HFFc6 (cell line): ENCODE measurements around the gene OSGEP. TPM values are rescaled to one million over a fixed set of nuclear protein-coding genes. Genes with fewer than 3 reads are reported as not detected.
A peak's percentile ranks its signal among the peaks of the same experiment; 100 is the strongest.

Source experiments
- DNase-seq: peaks from one replicate; pipeline ENCODE4 v3.0.0-alpha.2; 2018
- H3K27ac Mint-ChIP-seq: 2 replicates; pipeline ENCODE4 v1.8.0; 2020; ENCODE audit warnings: mild to moderate bottlenecking, mixed read lengths
- H3K27me3 Mint-ChIP-seq: 2 replicates; pipeline ENCODE4 v1.8.0; 2021; ENCODE audit warnings: mild to moderate bottlenecking, moderate library complexity, mixed read lengths; ENCODE audit not compliant: insufficient read depth
- H3K36me3 Mint-ChIP-seq: 2 replicates; pipeline ENCODE4 v1.8.0; 2021; ENCODE audit warnings: low read depth, mixed read lengths
- H3K4me1 Mint-ChIP-seq: 2 replicates; pipeline ENCODE4 v1.8.0; 2020; ENCODE audit warnings: low read depth, mixed read lengths
- H3K4me3 Mint-ChIP-seq: 2 replicates; pipeline ENCODE4 v1.8.0; 2020; ENCODE audit warnings: mild to moderate bottlenecking, moderate library complexity, mixed read lengths
- H3K9me3 Mint-ChIP-seq: 2 replicates; pipeline ENCODE4 v1.8.0; 2020; ENCODE audit warnings: mild to moderate bottlenecking, mixed read lengths
- CTCF ChIP-seq: fragments of 200-600 bp; sonication (generic); IDR thresholded peaks from 2 replicates; pipeline ENCODE4 v1.5.0; 2021; ENCODE audit warnings: antibody characterized with exemption, mild to moderate bottlenecking
- total RNA-seq, 6 experiments: library from RNA; stranded (reverse); fragmentation: NEBNext Ultra II Directional; extraction: Animal tissue kit (Norgen Biotek cat#: 25700); gene quantifications; 2 replicates in 1 of 6; 3 replicates in 5 of 6; pipeline ENCODE4 v1.2.3, GENCODE V29; 2021

Gene OSGEP
- total RNA-seq, 6 experiments from 2014 or later = 26.4 to 33.8 (median 30.7) TPM

- Mint-ChIP-seq H3K36me3 (peaks cover 44% of the 10 kb centered on the region), H3K27me3 (peaks cover 2% of the 10 kb centered on the region), H3K4me3 (no peak overlapping the region), H3K27ac (peak overlapping the region; percentile 36; the same call in 1 of the 2 replicates), H3K4me1 (peaks cover 16% of the 10 kb centered on the region), H3K9me3 (no peaks in the 10 kb centered on the region)
- TF ChIP-seq CTCF = no peak
- peak; percentile 47 for DNase-seq
Measured at GRCh38 chr14:20400965-20401593, 53.5 kb downstream of the OSGEP start.

GRCh38 chr14:20400589-20400964 lies 54.0 kb downstream of the OSGEP start:
- H3K36me3 Mint-ChIP-seq = peaks cover 42% of the 10 kb centered on the region
- H3K27me3 Mint-ChIP-seq = peaks cover 2% of the 10 kb centered on the region
- no peak for TF ChIP-seq CTCF
- no peak overlapping the region for H3K4me3 Mint-ChIP-seq
- no peak for DNase-seq
- no peak overlapping the region; the same call in 1 of the 2 replicates for H3K27ac Mint-ChIP-seq
- peaks cover 16% of the 10 kb centered on the region for H3K4me1 Mint-ChIP-seq
- no peaks in the 10 kb centered on the region for H3K9me3 Mint-ChIP-seq

GRCh38 chr14:20397511-20397910 lies 57.1 kb downstream of the OSGEP start:
- Mint-ChIP-seq H3K27ac (no peak overlapping the region), H3K4me3 (no peak overlapping the region), H3K27me3 (no peaks in the 10 kb centered on the region; the same call in 1 of the 2 replicates), H3K9me3 (no peaks in the 10 kb centered on the region), H3K4me1 (peaks cover 16% of the 10 kb centered on the region), H3K36me3 (peaks cover 27% of the 10 kb centered on the region)
- TF ChIP-seq CTCF = no peak
- no peak for DNase-seq

Other genes starting within 250 kb of the OSGEP start
- gene OR11H6, start 231.1 kb downstream of the OSGEP start, total RNA-seq = not detected
- gene OR11H7, start 225.8 kb downstream of the OSGEP start, total RNA-seq = not detected
- gene OR11H4, start 215.5 kb downstream of the OSGEP start, total RNA-seq = not detected
- 10 to 100 TPM; 21.3 to 27.1 (median 23.3) TPM for gene TTC5, start 148.9 kb downstream of the OSGEP start, total RNA-seq
- gene CCNB1IP1, start 121.5 kb downstream of the OSGEP start, total RNA-seq = 10 to 100 TPM; 17.6 to 24.0 (median 20.3) TPM
- gene PARP2, start 111.2 kb downstream of the OSGEP start, total RNA-seq = 10 to 100 TPM; 15.7 to 22.9 (median 22.0) TPM
- 10 to 100 TPM; 11.6 to 16.1 (median 13.7) TPM for gene TEP1, start 41.3 kb downstream of the OSGEP start, total RNA-seq
- gene KLHL33, start 18.6 kb downstream of the OSGEP start, total RNA-seq = under 1 TPM in 1 of 6 experiments, not detected in 5; 0.05 TPM
- 100 to 1,000 TPM; 161 to 189 (median 184) TPM for gene APEX1, start 414 bp upstream of the OSGEP start, total RNA-seq
- gene PIP4P1, start 6.6 kb upstream of the OSGEP start, total RNA-seq = 10 to 100 TPM; 17.0 to 20.3 (median 19.2) TPM
- gene PNP, start 14.6 kb upstream of the OSGEP start, total RNA-seq = 10 to 100 TPM; 19.8 to 32.3 (median 25.7) TPM
- under 1 TPM in 2 of 6 experiments, not detected in 4; 0.14 to 0.17 TPM for gene RNASE10, start 50.7 kb upstream of the OSGEP start, total RNA-seq
- not detected for gene RNASE9, start 106.2 kb upstream of the OSGEP start, total RNA-seq
- gene RNASE11, start 133.2 kb upstream of the OSGEP start, total RNA-seq = not detected
- not detected for gene RNASE12, start 136.6 kb upstream of the OSGEP start, total RNA-seq
- gene OR6S1, start 186.9 kb upstream of the OSGEP start, total RNA-seq = not detected
- 1 to 10 TPM; 2.8 to 6.9 (median 5.3) TPM for gene RNASE4, start 229.7 kb upstream of the OSGEP start, total RNA-seq
- gene ANG, start 234.0 kb upstream of the OSGEP start, total RNA-seq = 1 to 10 TPM; 2.4 to 4.0 (median 3.2) TPM